ENCODE results near the gene MBD5. TPM values are rescaled to one million over a fixed set of nuclear protein-coding genes. Genes with fewer than 3 reads are reported as not detected.

The MBD5 gene
- total and polyA plus RNA-seq, 4 donors = 2.0 to 15.9 (median 9.5) TPM

DNA sequence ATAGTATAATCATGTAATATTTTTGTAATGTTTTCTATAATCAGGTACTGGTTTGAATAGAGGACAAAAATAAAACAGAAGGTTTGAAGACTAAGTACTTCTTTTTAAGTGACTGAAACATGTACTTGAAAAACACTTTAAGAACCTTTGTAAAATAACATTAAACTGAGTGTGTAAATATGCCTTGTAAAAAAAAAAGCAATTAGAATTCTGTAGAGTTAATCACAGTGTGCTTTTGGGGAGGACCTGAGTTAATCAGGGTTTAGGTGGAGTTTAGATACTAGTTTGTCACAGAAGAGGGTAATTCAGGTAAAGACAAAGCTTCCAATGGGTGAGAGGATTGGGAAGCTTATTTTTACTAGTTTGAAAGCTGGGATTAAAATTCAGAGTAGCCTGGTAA lies 10.3 kb downstream of the MBD5 start:
- H3K9me3 ChIP-seq (ENCODE audit: control insufficient read depth in 4 of 4, low read length in 3 of 4) = no peaks in the 10 kb centered on the region
- H3K36me3 ChIP-seq (ENCODE audit: control insufficient read depth in 4 of 4, insufficient read depth in 3 of 4, low read depth in 1 of 4, low read length in 3 of 4) = no peaks in the 10 kb centered on the region
- no peaks in the 10 kb centered on the region for H3K27me3 ChIP-seq (ENCODE audit: control insufficient read depth in 4 of 4, insufficient read depth in 4 of 4, low read length in 3 of 4)
- H3K4me3 ChIP-seq (ENCODE audit: low read depth in 1 of 3, low read length in 3 of 3) = no peak overlapping the region
- TF ChIP-seq, protein P1, sequence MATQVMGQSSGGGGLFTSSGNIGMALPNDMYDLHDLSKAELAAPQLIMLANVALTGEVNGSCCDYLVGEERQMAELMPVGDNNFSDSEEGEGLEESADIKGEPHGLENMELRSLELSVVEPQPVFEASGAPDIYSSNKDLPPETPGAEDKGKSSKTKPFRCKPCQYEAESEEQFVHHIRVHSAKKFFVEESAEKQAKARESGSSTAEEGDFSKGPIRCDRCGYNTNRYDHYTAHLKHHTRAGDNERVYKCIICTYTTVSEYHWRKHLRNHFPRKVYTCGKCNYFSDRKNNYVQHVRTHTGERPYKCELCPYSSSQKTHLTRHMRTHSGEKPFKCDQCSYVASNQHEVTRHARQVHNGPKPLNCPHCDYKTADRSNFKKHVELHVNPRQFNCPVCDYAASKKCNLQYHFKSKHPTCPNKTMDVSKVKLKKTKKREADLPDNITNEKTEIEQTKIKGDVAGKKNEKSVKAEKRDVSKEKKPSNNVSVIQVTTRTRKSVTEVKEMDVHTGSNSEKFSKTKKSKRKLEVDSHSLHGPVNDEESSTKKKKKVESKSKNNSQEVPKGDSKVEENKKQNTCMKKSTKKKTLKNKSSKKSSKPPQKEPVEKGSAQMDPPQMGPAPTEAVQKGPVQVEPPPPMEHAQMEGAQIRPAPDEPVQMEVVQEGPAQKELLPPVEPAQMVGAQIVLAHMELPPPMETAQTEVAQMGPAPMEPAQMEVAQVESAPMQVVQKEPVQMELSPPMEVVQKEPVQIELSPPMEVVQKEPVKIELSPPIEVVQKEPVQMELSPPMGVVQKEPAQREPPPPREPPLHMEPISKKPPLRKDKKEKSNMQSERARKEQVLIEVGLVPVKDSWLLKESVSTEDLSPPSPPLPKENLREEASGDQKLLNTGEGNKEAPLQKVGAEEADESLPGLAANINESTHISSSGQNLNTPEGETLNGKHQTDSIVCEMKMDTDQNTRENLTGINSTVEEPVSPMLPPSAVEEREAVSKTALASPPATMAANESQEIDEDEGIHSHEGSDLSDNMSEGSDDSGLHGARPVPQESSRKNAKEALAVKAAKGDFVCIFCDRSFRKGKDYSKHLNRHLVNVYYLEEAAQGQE (IDR thresholded peaks at IDR 0.05) = no peak
- TF ChIP-seq, protein P2, sequence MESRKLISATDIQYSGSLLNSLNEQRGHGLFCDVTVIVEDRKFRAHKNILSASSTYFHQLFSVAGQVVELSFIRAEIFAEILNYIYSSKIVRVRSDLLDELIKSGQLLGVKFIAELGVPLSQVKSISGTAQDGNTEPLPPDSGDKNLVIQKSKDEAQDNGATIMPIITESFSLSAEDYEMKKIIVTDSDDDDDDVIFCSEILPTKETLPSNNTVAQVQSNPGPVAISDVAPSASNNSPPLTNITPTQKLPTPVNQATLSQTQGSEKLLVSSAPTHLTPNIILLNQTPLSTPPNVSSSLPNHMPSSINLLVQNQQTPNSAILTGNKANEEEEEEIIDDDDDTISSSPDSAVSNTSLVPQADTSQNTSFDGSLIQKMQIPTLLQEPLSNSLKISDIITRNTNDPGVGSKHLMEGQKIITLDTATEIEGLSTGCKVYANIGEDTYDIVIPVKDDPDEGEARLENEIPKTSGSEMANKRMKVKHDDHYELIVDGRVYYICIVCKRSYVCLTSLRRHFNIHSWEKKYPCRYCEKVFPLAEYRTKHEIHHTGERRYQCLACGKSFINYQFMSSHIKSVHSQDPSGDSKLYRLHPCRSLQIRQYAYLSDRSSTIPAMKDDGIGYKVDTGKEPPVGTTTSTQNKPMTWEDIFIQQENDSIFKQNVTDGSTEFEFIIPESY (IDR thresholded peaks at IDR 0.05) = no peak
- TF ChIP-seq HNF4G (IDR thresholded peaks at IDR 0.05) (no peak), GABPA (IDR thresholded peaks at IDR 0.05 in 1 of 2, conservative IDR thresholded peaks at IDR 0.05 in 1 of 2) (no peak), EGR1 (IDR thresholded peaks at IDR 0.05; ENCODE audit: low read depth in 2 of 2) (no peak), JUND (IDR thresholded peaks at IDR 0.05) (no peak), YY1 (IDR thresholded peaks at IDR 0.05) (no peak), HNF4A (conservative IDR thresholded peaks at IDR 0.05) (no peak), FOXA2 (IDR thresholded peaks at IDR 0.05) (no peak)
- TF ChIP-seq, protein P3, sequence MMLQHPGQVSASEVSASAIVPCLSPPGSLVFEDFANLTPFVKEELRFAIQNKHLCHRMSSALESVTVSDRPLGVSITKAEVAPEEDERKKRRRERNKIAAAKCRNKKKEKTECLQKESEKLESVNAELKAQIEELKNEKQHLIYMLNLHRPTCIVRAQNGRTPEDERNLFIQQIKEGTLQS (IDR thresholded peaks at IDR 0.05) = no peak
- TF ChIP-seq, protein P4, sequence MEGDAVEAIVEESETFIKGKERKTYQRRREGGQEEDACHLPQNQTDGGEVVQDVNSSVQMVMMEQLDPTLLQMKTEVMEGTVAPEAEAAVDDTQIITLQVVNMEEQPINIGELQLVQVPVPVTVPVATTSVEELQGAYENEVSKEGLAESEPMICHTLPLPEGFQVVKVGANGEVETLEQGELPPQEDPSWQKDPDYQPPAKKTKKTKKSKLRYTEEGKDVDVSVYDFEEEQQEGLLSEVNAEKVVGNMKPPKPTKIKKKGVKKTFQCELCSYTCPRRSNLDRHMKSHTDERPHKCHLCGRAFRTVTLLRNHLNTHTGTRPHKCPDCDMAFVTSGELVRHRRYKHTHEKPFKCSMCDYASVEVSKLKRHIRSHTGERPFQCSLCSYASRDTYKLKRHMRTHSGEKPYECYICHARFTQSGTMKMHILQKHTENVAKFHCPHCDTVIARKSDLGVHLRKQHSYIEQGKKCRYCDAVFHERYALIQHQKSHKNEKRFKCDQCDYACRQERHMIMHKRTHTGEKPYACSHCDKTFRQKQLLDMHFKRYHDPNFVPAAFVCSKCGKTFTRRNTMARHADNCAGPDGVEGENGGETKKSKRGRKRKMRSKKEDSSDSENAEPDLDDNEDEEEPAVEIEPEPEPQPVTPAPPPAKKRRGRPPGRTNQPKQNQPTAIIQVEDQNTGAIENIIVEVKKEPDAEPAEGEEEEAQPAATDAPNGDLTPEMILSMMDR (IDR thresholded peaks at IDR 0.05; ENCODE audit: low read depth, low read length, missing input control) = no peak
- H3K4me1 ChIP-seq (ENCODE audit: control insufficient read depth in 4 of 4, insufficient read depth in 4 of 4, low read length in 3 of 4) = no peaks in the 10 kb centered on the region
- DNase-seq (ENCODE audit: low spot score) = no peak
- no peak overlapping the region for H3K27ac ChIP-seq (ENCODE audit: low read depth in 1 of 2, low read length in 2 of 2)
- no peak overlapping the region for H3K9ac ChIP-seq (ENCODE audit: low read depth in 1 of 2, low read length in 2 of 2)

DNA sequence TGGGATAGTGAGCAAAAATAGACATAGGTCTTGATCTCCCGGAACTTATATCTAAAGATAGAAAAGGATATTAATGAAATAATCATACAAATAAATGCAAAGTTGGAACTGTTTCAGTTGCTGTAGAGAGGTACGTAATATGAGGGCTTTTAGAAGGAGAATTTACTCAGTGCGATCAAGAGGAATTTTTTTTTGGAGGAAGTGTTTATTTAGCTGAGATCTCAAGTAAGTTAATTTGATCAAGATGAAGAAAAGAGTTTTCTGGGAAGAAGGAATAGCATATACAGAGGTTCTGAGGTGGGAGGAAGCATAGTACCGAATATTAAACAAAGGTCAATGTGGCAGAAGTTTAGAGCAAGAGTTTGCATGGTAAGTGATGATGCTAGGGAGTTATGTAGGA lies 11.3 kb downstream of the MBD5 start:
- 86% methylated on average over 4 of the region's 4 CpGs for WGBS

More for the DNA sequence above, 11.3 kb downstream of the MBD5 start:
- Histone ChIP-seq H3K9me3 (ENCODE audit: control insufficient read depth in 4 of 4, low read length in 3 of 4) (no peaks in the 10 kb centered on the region), H3K9ac (ENCODE audit: low read depth in 1 of 2, low read length in 2 of 2) (no peak overlapping the region), H3K36me3 (ENCODE audit: control insufficient read depth in 4 of 4, insufficient read depth in 3 of 4, low read depth in 1 of 4, low read length in 3 of 4) (no peaks in the 10 kb centered on the region), H3K4me3 (ENCODE audit: low read depth in 1 of 3, low read length in 3 of 3) (no peak overlapping the region), H3K27ac (ENCODE audit: low read depth in 1 of 2, low read length in 2 of 2) (no peak overlapping the region), H3K27me3 (ENCODE audit: control insufficient read depth in 4 of 4, insufficient read depth in 4 of 4, low read length in 3 of 4) (no peaks in the 10 kb centered on the region), H3K4me1 (ENCODE audit: control insufficient read depth in 4 of 4, insufficient read depth in 4 of 4, low read length in 3 of 4) (no peaks in the 10 kb centered on the region)
- no peak for DNase-seq (ENCODE audit: low spot score)
- TF ChIP-seq, protein P4 (IDR thresholded peaks at IDR 0.05; ENCODE audit: low read depth, low read length, missing input control) = no peak
- TF ChIP-seq, protein P3 (IDR thresholded peaks at IDR 0.05) = no peak
- TF ChIP-seq, protein P2 (IDR thresholded peaks at IDR 0.05) = no peak

All from liver (tissue), 9 donors.